ENCODE data around the gene RPL31.
"Not testable (repeated sequence)": the region's sequence is repeated elsewhere in the genome, so short reads cannot be mapped to it uniquely, and the experiment has no call there.

RPL31 gene

DNA sequence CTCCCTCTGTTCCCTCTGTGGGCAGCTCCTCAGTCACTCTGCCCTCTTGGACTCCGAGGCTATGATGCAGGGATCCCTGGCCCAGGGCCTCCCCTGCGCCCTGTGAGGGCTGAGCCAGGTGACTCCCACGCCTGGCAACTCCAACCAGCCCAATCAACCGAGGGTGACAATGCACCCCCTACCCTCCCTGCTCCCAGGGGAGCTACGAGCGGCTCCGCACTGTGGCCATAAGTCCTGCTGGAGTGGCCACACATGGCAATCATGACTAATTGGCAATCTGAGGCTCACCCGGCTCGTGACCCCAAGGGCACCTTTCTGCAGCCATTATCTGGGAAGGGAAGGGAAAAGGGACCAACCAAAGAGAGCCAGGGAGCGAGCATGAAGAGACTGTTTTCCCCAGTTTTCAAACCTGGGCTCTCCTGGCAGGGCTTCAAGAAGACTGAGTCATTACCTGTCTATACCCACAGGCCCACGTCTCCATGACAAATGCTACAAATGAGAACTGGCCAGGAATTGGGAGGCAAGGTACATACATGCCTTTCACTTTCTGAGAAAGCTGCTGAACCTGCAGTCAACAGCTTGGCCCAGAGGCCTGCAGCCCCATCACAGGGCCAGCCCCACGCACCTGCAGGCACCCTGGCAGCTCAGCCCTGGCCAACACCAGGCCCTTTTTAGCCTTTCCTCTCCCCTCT lies 45.1 kb downstream of the RPL31 start:
- Histone ChIP-seq H2AFZ (ENCODE audit: low read length) (no peak overlapping the region), H3K4me2 (ENCODE audit: low read depth, low read length) (peak overlapping the region; percentile 28; the same call in 1 of the 2 replicates), H3K9me3 (replicated peaks; ENCODE audit: insufficient read depth, low read length) (no peaks in the 10 kb centered on the region), H3K4me3 (ENCODE audit: low read length) (no peak overlapping the region), H3K79me2 (ENCODE audit: low read length) (no peaks in the 10 kb centered on the region), H3F3A (ENCODE audit: insufficient read depth, low read length) (peaks cover 26% of the 10 kb centered on the region), H3K4me1 (ENCODE audit: low read length) (peaks cover 38% of the 10 kb centered on the region), H3K9me2 (replicated peaks; ENCODE audit: insufficient read depth, low read length) (no peaks in the 10 kb centered on the region), H3K27ac (ENCODE audit: low read length) (peak overlapping the region; percentile 5; the same call in 1 of the 2 replicates), H3K36me3 (replicated peaks; ENCODE audit: insufficient read depth, low read length) (no peaks in the 10 kb centered on the region), H3K27me3 (replicated peaks; ENCODE audit: insufficient read depth, low read length) (no peaks in the 10 kb centered on the region), H3K9ac (ENCODE audit: low read length) (no peak overlapping the region), H4K20me1 (ENCODE audit: insufficient read depth, low read length) (no peaks in the 10 kb centered on the region)
- DNase-seq, result peak; percentile 62
- TF ChIP-seq EZH2 (optimal IDR thresholded peaks at IDR 0.05; ENCODE audit: low read depth, low read length), result no peak
- TF ChIP-seq CTCF (IDR thresholded peaks at IDR 0.05; ENCODE audit: low read length), result no peak
- TF ChIP-seq EZH2phosphoT487 (IDR thresholded peaks at IDR 0.05; ENCODE audit: low read length), result no peak

DNA sequence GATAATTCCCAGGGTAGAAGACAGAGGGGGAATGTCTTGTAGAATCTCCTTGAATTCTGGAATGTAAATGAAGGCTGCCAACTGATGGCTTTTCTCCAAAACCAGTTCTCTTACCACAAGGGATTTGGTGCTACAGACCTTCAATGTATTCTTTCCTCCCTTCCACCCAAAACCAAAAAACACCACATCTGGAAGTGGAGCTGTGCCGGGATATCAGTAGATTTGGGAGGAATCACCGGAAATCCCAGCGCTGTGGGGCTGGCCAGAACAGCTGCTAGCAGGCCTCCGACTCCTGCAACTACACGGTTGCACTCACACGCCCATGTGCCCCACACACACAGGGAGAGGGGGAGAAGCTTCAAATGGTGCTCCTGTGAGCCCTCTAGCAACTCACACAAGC lies 45.7 kb downstream of the RPL31 start:
- Histone ChIP-seq H3K36me3 (replicated peaks; ENCODE audit: insufficient read depth, low read length) (no peaks in the 10 kb centered on the region), H3K4me1 (ENCODE audit: low read length) (peaks cover 38% of the 10 kb centered on the region), H3K27me3 (replicated peaks; ENCODE audit: insufficient read depth, low read length) (no peaks in the 10 kb centered on the region), H3K79me2 (ENCODE audit: low read length) (no peaks in the 10 kb centered on the region), H4K20me1 (ENCODE audit: insufficient read depth, low read length) (no peaks in the 10 kb centered on the region), H3F3A (ENCODE audit: insufficient read depth, low read length) (peaks cover 26% of the 10 kb centered on the region), H3K4me3 (ENCODE audit: low read length) (no peak overlapping the region), H3K9me2 (replicated peaks; ENCODE audit: insufficient read depth, low read length) (no peaks in the 10 kb centered on the region), H3K9ac (ENCODE audit: low read length) (no peak overlapping the region), H3K4me2 (ENCODE audit: low read depth, low read length) (peak overlapping the region; percentile 28; the same call in 1 of the 2 replicates), H3K27ac (ENCODE audit: low read length) (peak overlapping the region; percentile 5; the same call in 1 of the 2 replicates), H3K9me3 (replicated peaks; ENCODE audit: insufficient read depth, low read length) (no peaks in the 10 kb centered on the region), H2AFZ (ENCODE audit: low read length) (no peak overlapping the region)
- no peak for TF ChIP-seq EZH2phosphoT487 (IDR thresholded peaks at IDR 0.05; ENCODE audit: low read length)
- no peak for TF ChIP-seq CTCF (IDR thresholded peaks at IDR 0.05; ENCODE audit: low read length)
- no peak for TF ChIP-seq EZH2 (optimal IDR thresholded peaks at IDR 0.05; ENCODE audit: low read depth, low read length)
- DNase-seq, result no peak

DNA sequence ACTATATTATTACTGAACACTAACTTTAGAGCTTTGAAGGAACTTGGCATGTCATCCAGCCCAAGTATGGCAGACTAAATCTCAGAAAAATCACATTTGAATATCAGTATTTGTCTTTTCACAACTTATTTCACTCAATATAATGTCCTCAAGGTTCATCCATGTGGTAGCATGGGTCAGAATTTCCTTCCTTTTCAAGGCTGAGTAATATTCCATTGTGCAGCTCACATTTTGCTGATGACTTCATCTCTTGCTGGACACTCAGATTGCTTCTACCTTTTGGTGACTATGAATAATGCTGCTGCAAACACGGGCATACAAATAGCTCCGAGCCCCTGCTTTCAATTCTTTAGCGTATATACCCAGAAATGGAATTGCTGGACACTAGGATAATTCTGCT lies 46.7 kb downstream of the RPL31 start:
- TF ChIP-seq EZH2phosphoT487 (IDR thresholded peaks at IDR 0.05; ENCODE audit: low read length) (no peak), EZH2 (optimal IDR thresholded peaks at IDR 0.05; ENCODE audit: low read depth, low read length) (no peak), CTCF (IDR thresholded peaks at IDR 0.05; ENCODE audit: low read length) (no peak)
- peaks cover 30% of the 10 kb centered on the region for H3K4me1 ChIP-seq (ENCODE audit: low read length)
- no peak overlapping the region for H3K4me3 ChIP-seq (ENCODE audit: low read length)
- DNase-seq, result no peak
- H3K9me3 ChIP-seq (replicated peaks; ENCODE audit: insufficient read depth, low read length), result no peaks in the 10 kb centered on the region
- no peak overlapping the region for H3K4me2 ChIP-seq (ENCODE audit: low read depth, low read length)
- H3K9ac ChIP-seq (ENCODE audit: low read length), result no peak overlapping the region
- H3K27ac ChIP-seq (ENCODE audit: low read length), result no peak overlapping the region
- no peaks in the 10 kb centered on the region for H3K9me2 ChIP-seq (replicated peaks; ENCODE audit: insufficient read depth, low read length)
- no peaks in the 10 kb centered on the region for H4K20me1 ChIP-seq (ENCODE audit: insufficient read depth, low read length)
- H3K27me3 ChIP-seq (replicated peaks; ENCODE audit: insufficient read depth, low read length), result no peaks in the 10 kb centered on the region
- H3F3A ChIP-seq (ENCODE audit: insufficient read depth, low read length), result peaks cover 22% of the 10 kb centered on the region
- H2AFZ ChIP-seq (ENCODE audit: low read length), result no peak overlapping the region
- no peaks in the 10 kb centered on the region for H3K36me3 ChIP-seq (replicated peaks; ENCODE audit: insufficient read depth, low read length)
- H3K79me2 ChIP-seq (ENCODE audit: low read length), result no peaks in the 10 kb centered on the region

DNA sequence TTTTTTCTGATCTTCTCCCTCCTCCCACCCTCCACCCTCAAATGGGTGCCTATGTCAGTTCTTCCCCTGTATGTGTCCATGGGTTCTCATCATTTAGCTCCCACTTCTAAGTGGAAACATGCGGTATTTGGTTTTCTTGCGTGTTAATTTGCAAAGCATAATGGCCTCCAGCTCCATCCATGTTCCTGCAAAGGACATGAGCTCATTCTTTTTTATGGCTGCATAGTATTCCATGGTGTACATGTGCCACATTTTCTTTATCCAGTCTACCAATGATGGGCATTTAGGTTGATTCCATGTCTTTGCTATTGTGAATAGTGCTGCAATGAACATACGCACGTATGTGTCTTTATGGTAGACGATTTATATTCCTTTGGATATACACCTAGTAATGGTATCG lies 48.8 kb downstream of the RPL31 start:
- not testable (repeated sequence) for H3K27ac ChIP-seq (ENCODE audit: low read length); H3K4me2 ChIP-seq (ENCODE audit: low read depth, low read length); H3K36me3 ChIP-seq (replicated peaks; ENCODE audit: insufficient read depth, low read length); DNase-seq; H3K9me3 ChIP-seq (replicated peaks; ENCODE audit: insufficient read depth, low read length); H3K4me3 ChIP-seq (ENCODE audit: low read length); H3K79me2 ChIP-seq (ENCODE audit: low read length); H2AFZ ChIP-seq (ENCODE audit: low read length); H3K27me3 ChIP-seq (replicated peaks; ENCODE audit: insufficient read depth, low read length); H4K20me1 ChIP-seq (ENCODE audit: insufficient read depth, low read length); H3K9ac ChIP-seq (ENCODE audit: low read length); H3K9me2 ChIP-seq (replicated peaks; ENCODE audit: insufficient read depth, low read length)
- H3K4me1 ChIP-seq (ENCODE audit: low read length), result peaks cover 23% of the 10 kb centered on the region
- H3F3A ChIP-seq (ENCODE audit: insufficient read depth, low read length), result peaks cover 12% of the 10 kb centered on the region

All from MM.1S (cell line).